ENCODE measurements around the gene BRPF3. TPM values are rescaled to one million over a fixed set of nuclear protein-coding genes. Genes with fewer than 3 reads are reported as not detected.

BRPF3 gene
- total and polyA plus RNA-seq, 8 donors: 30.8 to 50.6 (median 43.1) TPM

DNA sequence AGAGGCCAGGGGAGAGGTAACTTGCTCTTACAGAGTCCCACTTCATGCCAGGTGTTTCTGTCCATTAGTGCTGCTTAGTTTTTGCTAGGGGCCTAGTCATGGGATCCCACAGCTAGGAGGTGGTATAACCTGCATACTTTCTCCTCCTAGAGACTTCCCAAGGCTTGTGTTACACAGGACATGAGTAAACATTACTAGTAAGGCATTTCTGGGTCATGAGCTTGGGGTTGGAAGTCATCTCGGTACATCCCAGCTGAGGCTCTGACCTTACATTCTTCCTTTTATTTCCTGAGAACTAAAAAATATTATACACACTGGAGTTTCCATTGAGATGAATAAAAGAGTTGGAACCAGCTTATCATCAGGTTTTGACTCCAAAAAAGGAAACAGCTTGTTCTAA, 52.4 kb downstream of the BRPF3 start:
- ATAC-seq (peak; percentile 27), DNase-seq (no peak)
- Histone ChIP-seq H3K4me1 (peaks cover 0 to 34% of the 10 kb centered on the region in 2 donors), H3K27me3 (no peaks in the 10 kb centered on the region), H3K9me3 (no peaks in the 10 kb centered on the region), H3K27ac (peak overlapping the region in 1 of 2 donors; percentile 66), H3K4me3 (no peak overlapping the region), H3K36me3 (no peaks in the 10 kb centered on the region)
- intact Hi-C loops (cut with DNase I): no loop called here
- TF ChIP-seq, protein P1, sequence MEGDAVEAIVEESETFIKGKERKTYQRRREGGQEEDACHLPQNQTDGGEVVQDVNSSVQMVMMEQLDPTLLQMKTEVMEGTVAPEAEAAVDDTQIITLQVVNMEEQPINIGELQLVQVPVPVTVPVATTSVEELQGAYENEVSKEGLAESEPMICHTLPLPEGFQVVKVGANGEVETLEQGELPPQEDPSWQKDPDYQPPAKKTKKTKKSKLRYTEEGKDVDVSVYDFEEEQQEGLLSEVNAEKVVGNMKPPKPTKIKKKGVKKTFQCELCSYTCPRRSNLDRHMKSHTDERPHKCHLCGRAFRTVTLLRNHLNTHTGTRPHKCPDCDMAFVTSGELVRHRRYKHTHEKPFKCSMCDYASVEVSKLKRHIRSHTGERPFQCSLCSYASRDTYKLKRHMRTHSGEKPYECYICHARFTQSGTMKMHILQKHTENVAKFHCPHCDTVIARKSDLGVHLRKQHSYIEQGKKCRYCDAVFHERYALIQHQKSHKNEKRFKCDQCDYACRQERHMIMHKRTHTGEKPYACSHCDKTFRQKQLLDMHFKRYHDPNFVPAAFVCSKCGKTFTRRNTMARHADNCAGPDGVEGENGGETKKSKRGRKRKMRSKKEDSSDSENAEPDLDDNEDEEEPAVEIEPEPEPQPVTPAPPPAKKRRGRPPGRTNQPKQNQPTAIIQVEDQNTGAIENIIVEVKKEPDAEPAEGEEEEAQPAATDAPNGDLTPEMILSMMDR (IDR thresholded peaks at IDR 0.05): no peak

- TF ChIP-seq, protein P1 (IDR thresholded peaks at IDR 0.05): no peak
- H3K4me1 ChIP-seq: peaks cover 0 to 34% of the 10 kb centered on the region in 2 donors
- no peaks in the 10 kb centered on the region for H3K9me3 ChIP-seq
- H3K27me3 ChIP-seq: no peaks in the 10 kb centered on the region
- intact Hi-C loops (cut with DNase I): no loop called here
- H3K27ac ChIP-seq: no peak overlapping the region
- ATAC-seq (no peak), DNase-seq (no peak)
- H3K36me3 ChIP-seq: no peaks in the 10 kb centered on the region
- H3K4me3 ChIP-seq: no peak overlapping the region
These were observed 53.0 kb downstream of the BRPF3 start for GRCh38 chr6:36249536-36249935.

DNA sequence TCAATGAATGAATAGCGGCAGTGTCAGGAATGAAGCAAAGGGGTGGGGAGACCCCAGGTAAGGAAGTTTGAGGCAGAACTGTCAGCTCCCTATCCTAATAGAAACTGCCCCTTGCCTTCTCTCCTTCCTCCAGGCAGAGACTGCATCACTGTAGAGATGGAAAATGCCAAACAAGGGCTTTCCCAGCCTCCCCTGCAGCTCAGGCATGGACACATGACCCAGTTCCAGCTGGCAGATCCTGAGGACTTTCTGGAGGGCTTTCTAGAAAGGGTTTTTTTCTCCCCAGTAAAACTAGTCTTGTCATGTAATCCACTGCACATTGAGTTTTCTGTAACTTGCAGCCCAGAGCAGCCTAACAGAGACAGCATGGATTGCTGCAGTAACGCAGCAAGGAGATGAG, 55.5 kb downstream of the BRPF3 start:
- TF ChIP-seq, protein P1 (IDR thresholded peaks at IDR 0.05): no peak
- Histone ChIP-seq H3K4me3 (no peak overlapping the region), H3K27ac (no peak overlapping the region), H3K4me1 (peaks cover 0 to 16% of the 10 kb centered on the region in 2 donors), H3K9me3 (no peaks in the 10 kb centered on the region), H3K36me3 (no peaks in the 10 kb centered on the region), H3K27me3 (no peaks in the 10 kb centered on the region)
- intact Hi-C loops (cut with DNase I): no loop called here
- no peak for ATAC-seq
- peak in 1 of 4 donors; percentile 11 for DNase-seq

GRCh38 chr6:36263390-36264000, 67.0 kb downstream of the BRPF3 start:
- Histone ChIP-seq H3K27ac (no peak overlapping the region), H3K27me3 (no peaks in the 10 kb centered on the region), H3K4me1 (no peaks in the 10 kb centered on the region), H3K4me3 (no peak overlapping the region), H3K9me3 (peaks cover 0 to 15% of the 10 kb centered on the region in 2 donors), H3K36me3 (no peaks in the 10 kb centered on the region)
- ATAC-seq: peak; percentile 84
- intact Hi-C loops (cut with DNase I): no loop called here
- TF ChIP-seq, protein P1 (IDR thresholded peaks at IDR 0.05): no peak
- no peak for DNase-seq

GRCh38 chr6:36265744-36266143, 69.2 kb downstream of the BRPF3 start:
- H3K27me3 ChIP-seq: peaks cover 0 to 19% of the 10 kb centered on the region in 2 donors
- no peak overlapping the region for H3K4me3 ChIP-seq
- no peaks in the 10 kb centered on the region for H3K36me3 ChIP-seq
- H3K4me1 ChIP-seq: no peaks in the 10 kb centered on the region
- TF ChIP-seq, protein P1 (IDR thresholded peaks at IDR 0.05): no peak
- DNase-seq (no peak), ATAC-seq (no peak)
- intact Hi-C loops (cut with DNase I): no loop called here
- no peak overlapping the region for H3K27ac ChIP-seq
- peaks cover 0 to 15% of the 10 kb centered on the region in 2 donors for H3K9me3 ChIP-seq
